Measurements from ENCODE around the gene CHKB.
"Not testable (repeated sequence)": the region's sequence is repeated elsewhere in the genome, so short reads cannot be mapped to it uniquely, and the experiment has no call there.

Gene CHKB

GRCh38 chr22:50621356-50621880 lies 38.8 kb upstream of the CHKB start:
- no peak for DNase-seq (ENCODE audit: low read depth)
- 0 out of 2 replicates have a peak overlapping the region, but pooled peaks have one; percentile 11 for H3K4me3 ChIP-seq (ENCODE audit: low read depth, low read length)
- TF ChIP-seq CTCF (IDR thresholded peaks at IDR 0.05; ENCODE audit: control insufficient read depth, extremely low read depth, insufficient read depth): no peak

GRCh38 chr22:50620593-50621355 lies 38.1 kb upstream of the CHKB start:
- DNase-seq (ENCODE audit: low read depth): no peak
- peak overlapping the region; percentile 34 for H3K4me3 ChIP-seq (ENCODE audit: low read depth, low read length)

GRCh38 chr22:50614296-50614695 lies 31.6 kb upstream of the CHKB start:
- DNase-seq (ENCODE audit: low read depth); H3K4me3 ChIP-seq (ENCODE audit: low read depth, low read length): not testable (repeated sequence)

More at GRCh38 chr22:50620593-50621355, 38.1 kb upstream of the CHKB start:
- peak; percentile 73 for TF ChIP-seq CTCF (IDR thresholded peaks at IDR 0.05; ENCODE audit: control insufficient read depth, extremely low read depth, insufficient read depth)

GRCh38 chr22:50613291-50613981 lies 30.8 kb upstream of the CHKB start:
- peak; percentile 91 for DNase-seq (ENCODE audit: low read depth)
- peak overlapping the region; percentile 36 for H3K4me3 ChIP-seq (ENCODE audit: low read depth, low read length)
- TF ChIP-seq CTCF (IDR thresholded peaks at IDR 0.05; ENCODE audit: control insufficient read depth, extremely low read depth, insufficient read depth): peak; percentile 16; the same call in 1 of the 2 replicates

- DNase-seq (ENCODE audit: low read depth): no peak
- no peak for TF ChIP-seq CTCF (IDR thresholded peaks at IDR 0.05; ENCODE audit: control insufficient read depth, extremely low read depth, insufficient read depth)
Measured at GRCh38 chr22:50612528-50613221, 30.0 kb upstream of the CHKB start.

GRCh38 chr22:50612168-50612527 lies 29.5 kb upstream of the CHKB start:
- no peak for DNase-seq (ENCODE audit: low read depth)
- TF ChIP-seq CTCF (IDR thresholded peaks at IDR 0.05; ENCODE audit: control insufficient read depth, extremely low read depth, insufficient read depth): no peak
- H3K4me3 ChIP-seq (ENCODE audit: low read depth, low read length): no peak overlapping the region

More at GRCh38 chr22:50612528-50613221, 30.0 kb upstream of the CHKB start:
- H3K4me3 ChIP-seq (ENCODE audit: low read depth, low read length): no peak overlapping the region

All from LNCaP clone FGC (cell line).